Left hindlimb (tissue), 1 donor: ENCODE data around the gene ATP5ME.
"Not testable (repeated sequence)": the region's sequence is repeated elsewhere in the genome, so short reads cannot be mapped to it uniquely, and the experiment has no call there.

Experiments
- DNase-seq: peaks from one replicate; pipeline ENCODE4 v3.0.0-alpha.2; 2018

The ATP5ME gene

DNA sequence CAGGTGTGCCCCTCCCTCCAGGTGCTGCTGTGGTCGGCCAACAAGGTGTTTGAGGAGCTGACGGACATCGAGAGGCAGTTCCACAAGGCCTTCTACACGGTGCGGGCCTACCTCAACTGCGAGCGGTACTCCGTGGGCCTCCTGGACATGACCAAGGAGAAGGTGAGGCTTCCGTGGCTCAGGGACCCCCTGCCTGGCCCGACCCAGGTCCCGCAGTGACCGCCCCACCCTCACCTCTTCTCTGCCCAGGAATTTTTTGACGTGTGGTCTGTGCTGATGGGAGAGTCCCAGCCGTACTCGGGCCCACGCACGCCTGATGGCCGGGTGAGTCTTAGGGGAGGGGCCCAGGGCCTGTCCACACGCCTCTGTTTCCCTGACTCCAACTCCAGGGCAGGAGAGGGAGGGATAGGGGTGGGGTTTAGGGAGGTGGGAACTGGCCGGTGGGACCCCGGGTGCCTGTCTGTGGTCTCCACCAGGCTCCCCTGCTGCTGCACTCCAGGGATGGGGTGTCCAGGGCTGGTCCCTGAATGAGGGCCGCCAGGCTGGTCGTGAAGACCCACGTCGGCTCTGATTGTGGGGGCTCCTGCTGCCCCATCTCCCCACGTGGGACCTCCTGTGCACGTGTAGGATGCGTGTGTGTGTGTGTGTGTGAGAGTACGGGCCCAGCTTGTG, 20.1 kb downstream of the ATP5ME start:
- DNase-seq: peak; percentile 23

DNA sequence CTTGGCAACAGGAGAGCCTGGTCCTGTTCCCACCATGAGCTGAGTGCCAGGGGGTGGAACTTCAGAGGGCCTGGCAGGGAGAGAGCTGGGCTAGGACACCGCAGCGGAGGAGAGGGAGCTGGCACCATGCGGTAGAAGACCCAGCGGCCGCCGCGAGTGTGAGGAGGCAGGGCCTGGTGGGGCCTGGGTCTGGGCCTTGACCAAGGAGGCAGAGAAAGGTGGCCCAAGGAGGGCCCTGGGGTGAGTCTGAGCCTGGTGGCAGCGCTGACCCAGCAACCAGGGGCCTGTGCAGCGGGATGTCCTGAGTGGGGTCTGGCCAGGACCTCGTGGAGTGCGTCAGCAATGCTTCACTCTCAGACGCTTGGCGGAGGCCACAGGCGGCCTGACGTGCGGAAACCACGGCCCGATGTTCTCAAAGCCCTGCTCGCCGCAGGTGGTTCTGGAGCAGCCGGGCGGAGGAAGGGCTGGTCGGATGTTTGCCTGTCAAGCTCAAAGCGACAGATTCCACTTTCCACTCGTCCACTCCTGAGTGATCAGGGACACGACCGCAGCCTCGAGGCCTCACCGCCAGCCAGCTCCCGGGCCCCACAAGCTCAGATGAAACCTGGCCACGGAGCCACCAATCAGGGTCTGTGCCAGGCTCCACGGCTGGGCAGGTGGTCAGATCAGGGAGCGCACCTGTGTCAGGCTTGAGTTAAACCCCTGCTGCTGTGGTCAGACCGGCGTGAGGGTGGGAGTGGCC, 20.8 kb downstream of the ATP5ME start:
- peak; percentile 20 for DNase-seq

DNA sequence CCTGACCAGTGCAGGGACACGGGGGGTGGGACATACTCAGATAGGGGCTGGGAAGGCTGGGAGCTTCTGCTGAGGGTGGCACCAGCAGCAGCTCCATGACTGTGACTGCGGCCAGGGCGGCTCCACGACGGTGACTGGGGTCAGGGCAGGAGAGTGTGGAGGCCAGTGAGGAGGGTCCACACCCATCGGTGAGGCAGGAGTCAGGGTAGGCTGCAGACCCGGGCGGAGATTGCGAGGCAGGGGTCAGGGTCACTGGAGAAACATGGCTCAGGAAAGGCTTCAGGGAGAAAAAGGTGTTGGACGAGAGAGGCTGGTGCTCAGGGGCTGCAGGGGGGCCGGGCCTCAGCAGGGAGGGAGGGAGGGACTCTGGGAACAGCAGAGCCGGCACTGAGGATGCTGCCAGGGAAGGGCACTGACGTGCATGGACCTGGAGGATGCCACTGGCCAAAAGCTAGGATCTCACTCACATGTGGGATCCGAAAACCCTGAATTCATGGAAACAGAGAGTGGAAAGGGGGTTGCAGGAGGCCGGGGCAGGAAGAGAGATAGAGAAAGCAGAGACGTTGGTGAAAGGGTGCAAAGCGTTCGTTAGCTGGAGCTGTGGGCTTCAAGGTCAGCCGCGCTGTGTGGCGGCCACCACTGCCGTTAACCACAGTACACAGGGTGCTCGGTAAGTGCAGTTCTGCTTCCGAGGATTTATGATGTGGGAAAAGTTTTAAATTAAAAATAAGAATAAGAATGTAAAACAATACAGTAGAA, 22.0 kb downstream of the ATP5ME start:
- peak; percentile 19 for DNase-seq

DNA sequence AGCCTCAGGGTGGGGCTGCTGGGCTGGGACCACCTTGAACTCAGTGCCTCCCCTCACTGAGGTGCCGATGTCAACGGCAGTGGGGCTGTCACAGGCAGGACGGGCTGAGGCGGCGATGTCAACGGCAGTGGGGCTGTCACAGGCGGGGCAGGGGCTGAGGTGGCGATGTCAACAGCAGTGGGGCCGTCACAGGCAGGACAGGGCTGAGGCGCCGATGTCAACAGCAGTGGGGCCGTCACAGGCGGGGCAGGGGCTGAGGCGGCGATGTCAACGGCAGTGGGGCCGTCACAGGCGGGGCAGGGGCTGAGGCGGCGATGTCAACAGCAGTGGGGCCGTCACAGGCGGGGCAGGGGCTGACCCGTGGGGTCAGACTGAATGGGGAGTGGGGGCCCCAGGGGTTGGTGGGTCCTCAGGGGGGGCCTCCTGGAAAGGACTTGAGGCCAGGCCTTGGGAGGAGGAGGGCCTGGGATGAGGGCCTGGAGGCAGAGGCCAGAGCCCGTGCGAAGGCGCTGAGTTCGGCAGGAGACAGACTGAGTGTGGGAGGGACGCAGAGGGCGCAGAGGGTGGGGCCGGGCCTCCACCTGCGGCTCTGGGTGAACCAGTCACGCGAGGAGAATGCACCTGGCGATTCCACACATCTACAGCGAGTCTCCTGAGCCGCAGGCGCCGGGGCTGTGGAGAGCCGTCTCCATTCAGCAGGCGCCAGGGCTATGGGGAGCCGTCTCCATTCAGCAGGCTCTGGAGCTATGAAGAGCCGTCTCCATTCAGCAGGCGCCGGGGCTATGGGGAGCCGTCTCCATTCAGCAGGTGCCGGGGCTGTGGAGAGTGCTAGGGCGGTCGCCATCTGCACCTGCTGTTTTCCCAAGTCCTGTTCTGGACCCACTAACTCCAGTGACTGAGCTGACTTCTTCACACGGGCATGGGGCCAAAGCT, 22.9 kb downstream of the ATP5ME start:
- DNase-seq: peak; percentile 14

DNA sequence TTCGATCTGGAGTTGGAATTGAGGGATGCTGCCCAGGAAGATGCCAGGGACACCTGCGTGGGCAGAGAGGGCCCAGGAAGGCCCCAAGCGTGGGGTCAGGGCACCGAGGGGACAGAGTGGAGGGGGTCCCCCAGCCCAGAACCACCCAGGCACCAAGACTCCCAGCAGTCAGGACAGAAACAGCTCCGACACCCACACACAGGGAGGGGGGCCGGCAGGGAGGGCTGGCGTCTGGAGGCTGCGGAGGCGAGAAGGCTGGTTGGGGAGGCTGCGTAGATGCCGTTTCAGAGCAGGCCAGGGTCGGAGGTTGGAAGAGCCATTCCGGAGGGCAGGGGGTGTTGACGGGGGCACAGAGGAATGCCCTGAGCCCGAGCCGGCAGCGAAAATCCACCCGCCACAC, 23.6 kb downstream of the ATP5ME start:
- peak; percentile 27 for DNase-seq

DNA sequence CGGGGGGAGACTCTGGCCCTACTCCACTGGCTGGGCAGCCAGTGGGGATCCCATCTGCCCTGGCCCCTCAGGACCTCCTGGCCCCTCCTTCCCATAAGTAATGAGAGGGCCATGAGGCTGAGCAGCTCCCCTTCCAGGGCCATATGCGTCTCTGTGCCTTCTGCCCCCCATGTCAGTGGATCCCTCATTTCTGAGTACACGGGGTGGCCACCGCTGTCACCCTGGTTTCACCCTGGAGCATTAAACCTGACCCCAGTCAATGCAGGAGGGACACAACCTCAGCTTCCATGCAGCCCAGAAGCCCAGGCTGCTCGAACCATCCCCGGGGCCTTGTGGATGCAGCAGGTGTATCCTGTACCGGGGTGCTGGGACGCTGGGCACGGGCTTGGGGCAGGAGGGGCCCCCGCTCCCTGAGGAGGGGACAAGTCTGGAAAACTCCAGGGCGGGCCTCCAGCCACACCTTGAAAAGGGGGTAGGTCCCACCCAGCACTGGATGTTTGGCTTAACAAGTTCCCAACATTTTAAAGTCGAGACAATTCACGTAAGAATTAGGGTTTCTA, 24.2 kb downstream of the ATP5ME start:
- DNase-seq: peak; percentile 17

DNA sequence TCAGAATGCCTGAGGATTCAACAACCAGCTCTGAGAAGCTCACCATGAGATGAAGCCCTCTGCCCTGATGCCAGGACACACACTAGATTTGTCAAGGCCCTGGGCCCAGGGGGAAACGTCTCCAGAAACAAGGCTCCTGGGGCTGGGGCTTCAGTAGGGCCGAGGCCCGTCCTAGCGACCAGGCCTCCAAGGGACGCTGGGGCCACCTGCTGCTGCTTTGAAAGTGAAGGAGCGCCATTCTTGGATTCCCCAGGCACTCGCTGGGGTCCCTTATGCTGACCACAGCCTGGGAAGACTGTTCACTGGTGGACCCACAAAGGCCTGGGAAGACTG, 24.8 kb downstream of the ATP5ME start:
- no peak for DNase-seq

DNA sequence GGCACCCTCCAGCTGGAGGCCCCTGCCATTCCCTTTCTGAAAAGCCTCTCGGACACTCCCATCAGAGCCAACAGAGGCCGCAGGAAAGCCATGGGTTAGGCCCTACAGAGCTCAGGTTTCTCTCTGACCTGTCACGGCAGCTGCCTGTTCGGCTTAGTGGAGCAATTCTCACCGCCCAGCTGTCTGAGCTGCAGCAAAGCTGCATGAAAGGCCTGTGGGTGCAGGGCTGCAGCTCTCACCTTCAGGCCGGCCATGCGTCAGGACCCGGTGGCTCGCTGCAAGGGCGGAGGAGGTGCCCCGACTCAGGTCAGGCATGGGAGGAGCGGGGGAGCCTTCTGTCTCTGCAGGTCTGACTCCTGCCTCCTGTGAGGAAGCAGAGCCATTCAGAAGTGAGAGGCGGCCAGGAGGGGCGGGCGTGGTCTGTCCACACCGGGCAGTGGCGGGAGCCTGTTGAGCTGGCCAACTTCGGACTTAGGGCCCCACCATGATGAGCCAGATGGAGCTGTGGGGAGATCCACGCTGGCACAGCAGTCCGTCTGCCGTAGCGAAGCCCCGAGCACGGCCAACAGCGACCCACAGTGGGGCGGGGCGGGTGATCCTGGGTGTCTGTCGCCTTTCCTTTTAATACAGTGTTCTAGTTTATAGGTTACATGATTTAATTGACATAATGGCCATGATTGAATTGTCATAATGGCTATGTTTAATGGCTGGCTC, 25.3 kb downstream of the ATP5ME start:
- DNase-seq: peak; percentile 26

DNA sequence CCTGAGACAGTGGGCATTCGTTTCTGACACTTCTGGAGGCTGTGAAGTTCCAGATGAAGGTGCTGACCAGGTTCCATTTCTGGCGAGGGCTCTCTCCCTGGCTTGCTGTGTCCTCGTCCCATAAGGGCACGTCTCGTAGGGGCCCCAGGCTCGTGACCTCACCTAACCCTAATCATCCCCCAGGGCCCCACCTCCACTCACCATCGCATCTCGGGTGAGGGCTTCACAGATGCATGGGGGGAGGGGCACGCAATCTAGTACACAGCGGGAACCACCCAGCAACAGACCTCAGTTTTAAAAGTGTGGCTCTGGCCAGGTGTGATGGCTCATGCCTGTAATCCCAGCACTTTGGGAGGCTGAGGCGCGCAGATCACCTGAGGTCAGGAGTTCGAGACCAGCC, 26.6 kb downstream of the ATP5ME start:
- DNase-seq: peak; percentile 16

DNA sequence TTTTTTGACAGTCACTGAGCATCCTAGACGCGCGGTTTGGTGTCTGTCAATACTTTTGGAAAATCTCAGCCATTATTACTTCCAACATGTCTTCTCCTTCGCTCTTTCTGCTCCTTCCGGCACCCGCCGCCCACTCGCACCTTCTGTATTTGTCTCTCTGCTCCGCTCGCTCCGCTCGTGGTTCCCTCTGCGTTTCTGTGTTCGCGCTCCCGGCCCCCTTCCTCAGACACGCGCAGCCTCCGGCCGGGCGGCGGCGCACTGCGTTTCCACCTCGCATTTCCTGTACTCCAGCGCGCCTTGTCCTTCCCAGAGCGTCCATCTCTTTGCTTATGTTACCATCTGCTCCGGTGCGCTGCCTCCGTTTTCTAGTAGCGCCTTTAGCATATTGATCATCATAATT, 27.6 kb downstream of the ATP5ME start:
- peak; percentile 25 for DNase-seq

DNA sequence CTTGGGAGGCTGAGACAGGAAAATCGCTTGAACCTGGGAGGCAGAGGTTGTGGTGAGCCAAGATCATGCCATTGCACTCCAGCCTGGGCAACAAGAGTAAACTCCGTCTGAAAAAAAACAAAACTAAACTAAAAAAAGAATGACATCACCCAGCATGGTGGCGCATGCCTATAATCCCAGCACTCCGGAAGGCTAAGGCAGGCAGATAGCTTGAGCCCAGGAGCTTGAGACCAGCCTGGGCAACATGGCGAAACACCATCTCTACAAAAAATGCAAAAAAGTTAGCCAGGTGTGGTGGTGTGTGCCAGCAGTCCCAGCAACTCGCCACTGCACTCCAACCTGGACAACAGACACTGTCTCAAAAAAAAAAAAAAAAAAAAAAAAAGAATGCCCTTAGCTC, 31.7 kb downstream of the ATP5ME start:
- DNase-seq: not testable (repeated sequence)

DNA sequence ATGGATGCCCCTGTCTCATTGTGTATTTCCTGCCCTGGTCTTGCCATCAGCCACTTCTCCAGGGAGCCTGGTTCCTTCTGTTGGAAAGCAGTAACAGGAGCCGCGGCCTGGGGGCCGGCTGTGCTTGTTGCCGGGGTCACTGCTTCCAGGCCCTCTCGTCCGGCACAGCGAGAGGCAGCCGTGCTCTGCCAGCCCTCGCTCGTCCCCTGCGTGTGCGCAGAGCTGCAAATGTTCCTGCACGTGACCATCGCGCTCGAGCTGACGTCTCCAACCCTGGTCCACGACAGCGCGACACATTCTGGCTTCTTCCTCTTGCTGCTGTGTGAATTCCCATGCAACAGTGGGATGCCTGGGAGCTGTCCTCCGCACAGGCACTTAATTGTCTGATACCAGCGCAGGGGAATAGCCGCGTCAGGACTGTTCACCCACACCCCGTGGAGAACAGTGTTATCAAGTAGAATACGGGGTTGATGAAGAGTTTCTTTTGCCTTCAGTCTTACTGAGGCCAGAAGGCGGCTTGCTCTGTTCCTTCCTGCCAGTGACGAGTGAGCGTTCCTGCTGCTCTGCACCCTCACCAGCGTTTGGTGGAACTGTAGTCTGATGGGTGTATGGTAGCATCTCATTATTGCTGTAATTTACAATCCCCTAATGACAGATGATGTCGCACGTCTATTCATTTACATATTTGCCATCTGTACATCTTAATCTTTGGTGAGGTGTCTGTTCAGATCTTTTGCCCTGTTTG, 36.4 kb downstream of the ATP5ME start:
- no peak for DNase-seq

DNA sequence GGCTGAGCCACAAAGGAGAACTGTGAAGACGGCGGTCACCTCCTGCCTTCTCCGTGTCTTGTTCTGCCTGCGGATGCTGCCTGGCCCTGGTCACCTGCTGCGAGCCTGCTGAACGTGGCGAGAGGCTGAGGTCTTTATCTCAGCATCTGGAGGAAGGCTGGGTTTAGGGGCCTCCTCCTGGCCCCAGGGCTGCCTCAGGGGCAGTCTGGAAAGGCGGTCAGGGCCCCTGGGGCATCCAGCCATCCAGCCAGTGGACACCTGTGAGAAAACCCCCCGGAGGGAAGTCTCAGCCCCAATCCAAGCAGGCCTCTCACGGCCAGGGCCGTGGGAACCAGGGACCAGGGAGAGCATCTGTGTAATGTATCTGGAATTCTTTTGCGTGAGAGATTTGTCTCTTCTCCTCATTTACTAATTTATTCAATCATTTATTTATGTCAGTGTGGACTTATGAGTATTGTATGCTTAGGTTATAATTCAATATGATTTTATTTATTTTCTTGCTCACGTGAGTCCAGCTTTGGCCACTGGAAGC, 37.4 kb downstream of the ATP5ME start:
- DNase-seq: no peak

DNA sequence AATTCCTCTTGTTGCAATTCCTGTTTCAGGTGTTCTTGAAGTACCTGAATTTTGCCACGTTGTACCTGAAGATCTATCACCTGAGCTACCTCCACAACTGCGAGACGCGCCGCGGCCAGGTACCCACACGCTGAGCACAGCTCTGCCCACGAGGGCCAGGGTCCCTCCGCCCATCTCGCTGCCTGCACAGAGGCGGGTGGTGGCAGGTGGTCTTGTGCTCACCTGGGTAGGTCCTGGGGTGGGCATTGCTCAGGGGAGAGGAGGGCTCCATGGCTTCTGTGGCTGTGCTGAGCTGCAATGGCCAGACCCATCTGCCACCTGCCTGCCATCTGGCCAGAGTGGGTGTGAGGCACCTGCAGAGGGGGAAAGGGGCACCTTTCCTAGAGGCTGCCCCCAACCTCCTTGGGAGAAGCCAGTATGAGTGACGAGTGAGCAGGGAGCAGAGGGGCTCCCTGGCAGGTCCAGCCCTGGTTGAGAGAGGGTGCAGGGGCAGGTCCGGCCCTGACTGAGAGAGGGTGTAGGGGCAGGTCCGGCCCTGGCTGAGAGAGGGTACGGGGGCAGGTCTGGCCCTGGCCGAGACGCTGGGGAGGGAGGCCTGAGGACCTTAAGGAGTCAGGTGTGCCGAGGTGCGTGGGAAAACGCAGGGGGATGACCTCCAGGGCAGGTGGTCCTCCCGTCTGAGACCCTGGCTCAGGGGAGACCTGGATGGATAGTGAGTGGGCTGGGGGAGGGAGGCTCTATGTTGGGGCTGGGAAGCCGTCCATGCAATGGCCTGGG, 38.0 kb downstream of the ATP5ME start:
- no peak for DNase-seq

DNA sequence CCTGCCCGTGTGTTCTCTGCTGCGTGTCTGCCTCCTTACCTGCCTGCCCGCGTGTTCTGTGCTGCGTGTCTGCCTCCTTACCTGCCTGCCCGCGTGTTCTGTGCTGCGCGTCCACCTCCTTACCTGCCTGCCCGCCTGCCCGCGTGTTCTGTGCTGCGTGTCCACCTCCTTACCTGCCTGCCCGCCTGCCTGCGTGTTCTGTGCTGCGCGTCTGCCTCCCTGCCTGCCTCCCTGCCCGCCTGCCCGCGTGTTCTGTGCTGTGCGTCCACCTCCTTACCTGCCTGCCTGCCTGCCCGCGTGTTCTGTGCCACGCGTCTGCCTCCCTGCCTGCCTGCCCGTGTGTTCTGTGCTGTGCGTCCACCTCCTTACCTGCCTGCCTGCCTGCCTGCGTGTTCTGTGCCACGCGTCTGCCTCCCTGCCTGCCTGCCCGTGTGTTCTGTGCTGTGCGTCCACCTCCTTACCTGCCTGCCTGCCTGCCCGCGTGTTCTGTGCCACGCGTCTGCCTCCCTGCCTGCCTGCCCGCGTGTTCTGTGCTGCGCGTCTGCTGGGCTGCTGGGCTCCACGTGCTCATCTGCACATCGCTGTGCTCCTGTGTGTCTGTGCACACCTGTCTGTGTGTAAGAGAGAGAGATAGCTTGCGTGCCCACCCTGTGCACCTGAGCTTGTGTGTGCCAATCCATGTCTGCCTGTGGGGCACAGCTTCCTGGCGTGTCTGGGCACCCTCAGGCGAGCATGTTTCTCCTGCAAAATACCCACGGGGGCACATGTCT, 38.8 kb downstream of the ATP5ME start:
- DNase-seq: not testable (repeated sequence)

DNA sequence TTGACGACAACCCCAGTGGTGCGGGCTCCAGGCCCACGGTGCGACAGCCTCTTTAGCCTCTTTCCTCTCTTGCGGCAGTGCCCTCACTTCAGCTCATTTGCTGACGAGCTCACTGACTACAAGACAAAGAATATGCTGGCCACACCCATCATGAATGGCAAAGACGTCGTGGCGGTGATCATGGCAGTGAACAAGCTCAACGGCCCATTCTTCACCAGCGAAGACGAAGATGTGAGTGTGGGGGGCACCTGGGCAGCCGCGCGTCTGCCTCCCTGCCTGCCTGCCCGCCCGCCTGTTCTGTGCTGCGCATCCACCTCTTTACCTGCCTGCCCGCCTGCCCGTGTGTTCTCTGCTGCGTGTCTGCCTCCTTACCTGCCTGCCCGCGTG, 39.5 kb downstream of the ATP5ME start:
- DNase-seq: no peak

DNA sequence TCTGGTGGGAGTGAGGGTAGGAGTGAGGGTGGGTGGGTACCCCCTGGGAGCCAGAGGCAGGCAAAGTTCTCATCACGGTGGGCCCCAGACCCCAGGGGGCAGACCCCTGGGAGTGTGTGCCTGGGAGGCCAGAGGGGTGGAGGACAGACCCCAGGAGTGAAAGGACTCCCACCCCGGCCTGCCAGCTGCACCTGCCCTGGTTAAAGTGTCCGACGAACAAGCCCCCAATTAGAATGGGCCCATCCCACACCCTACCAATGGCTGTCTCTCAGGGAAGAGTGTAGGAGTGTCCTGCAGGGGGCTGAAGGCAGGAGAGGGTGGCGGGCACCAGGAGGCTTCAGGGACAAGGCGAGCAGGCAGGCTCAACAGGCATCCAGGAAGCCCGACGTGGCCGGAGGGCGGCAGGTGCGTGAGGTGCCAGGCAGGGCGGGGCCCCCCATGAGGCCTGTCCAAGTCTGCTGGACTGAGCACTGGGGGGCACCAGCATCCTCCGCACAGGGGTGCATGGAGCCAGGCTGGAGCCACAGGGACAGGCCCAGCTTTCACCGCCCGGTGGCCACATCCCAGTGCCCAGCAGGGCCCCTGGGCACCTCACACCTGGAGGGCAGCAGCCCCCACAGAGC, 40.0 kb downstream of the ATP5ME start:
- no peak for DNase-seq

DNA sequence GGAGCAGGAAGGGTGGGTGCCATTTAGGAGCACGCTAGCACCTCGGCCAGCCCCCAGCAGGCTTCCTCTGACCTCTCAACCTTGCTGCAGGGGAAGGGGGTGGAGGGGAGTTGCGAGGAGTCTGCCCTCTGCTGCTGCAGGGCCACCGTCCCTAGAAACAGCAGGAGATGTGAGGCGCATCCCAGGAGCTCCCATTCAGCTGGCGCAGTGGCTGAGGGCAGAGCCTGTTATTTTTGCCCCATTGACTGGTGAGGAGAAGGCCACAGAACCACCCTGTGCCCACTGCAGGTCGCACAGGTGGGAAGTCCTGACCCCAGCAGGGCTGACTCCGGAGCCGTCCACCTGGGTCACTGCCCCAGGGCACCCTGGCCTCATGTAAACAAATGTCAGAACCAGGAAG, 40.7 kb downstream of the ATP5ME start:
- DNase-seq: no peak

DNA sequence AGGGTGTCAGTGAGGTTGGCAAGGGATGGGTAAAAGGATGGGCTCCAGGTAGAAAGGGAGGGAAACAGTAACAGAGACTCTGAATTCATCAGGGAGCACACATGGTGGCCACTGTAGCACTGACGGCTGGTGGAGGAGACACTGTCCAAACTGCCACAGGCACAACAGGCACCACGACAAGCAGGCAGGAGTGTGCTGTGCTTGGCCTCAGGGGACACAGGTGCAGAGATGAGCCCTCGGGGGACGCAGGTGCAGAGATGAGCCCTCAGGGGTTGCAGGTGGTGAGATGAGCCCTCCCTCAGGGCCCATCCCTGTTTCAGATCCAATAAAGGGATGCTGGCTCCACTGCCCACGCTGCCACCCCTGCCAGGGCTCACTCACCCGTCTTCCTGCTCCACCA, 41.1 kb downstream of the ATP5ME start:
- no peak for DNase-seq
